Neural crest cell (in vitro differentiated cells): Measurements from ENCODE around the gene ZNF181. TPM values are rescaled to one million over a fixed set of nuclear protein-coding genes. Genes with fewer than 3 reads are reported as not detected.

Experiments
- DNase-seq: peaks from one replicate; pipeline ENCODE4 v3.0.0; 2021; ENCODE audit warnings: low read depth, mixed read lengths, low spot score
- H3K27ac Mint-ChIP-seq: one replicate; pipeline ENCODE4 v1.8.0; 2021; ENCODE audit warnings: mild to moderate bottlenecking, mixed read lengths; ENCODE audit not compliant: unreplicated experiment
- H3K27me3 Mint-ChIP-seq: 2 replicates; pipeline ENCODE4 v1.8.0; 2021; ENCODE audit warnings: low read depth, mild to moderate bottlenecking, mixed read lengths
- H3K36me3 Mint-ChIP-seq: 2 replicates; pipeline ENCODE4 v1.8.0; 2021; ENCODE audit warnings: low read depth, mild to moderate bottlenecking, mixed read lengths
- H3K4me1 Mint-ChIP-seq: 2 replicates; pipeline ENCODE4 v1.8.0; 2021; ENCODE audit warnings: mixed read lengths
- H3K4me3 Mint-ChIP-seq: one replicate; pipeline ENCODE4 v1.8.0; 2021; ENCODE audit warnings: mild to moderate bottlenecking, mixed read lengths
- H3K9me3 Mint-ChIP-seq: 2 replicates; pipeline ENCODE4 v1.8.0; 2021; ENCODE audit warnings: mixed read lengths
- CTCF ChIP-seq: fragments of 200-600 bp; sonication (generic); conservative IDR thresholded peaks from 2 replicates; pipeline ENCODE4 v1.5.0; 2021; ENCODE audit warnings: antibody characterized with exemption, mild to moderate bottlenecking
- total RNA-seq: library from RNA; stranded (reverse); gene quantifications from 2 replicates; pipeline ENCODE4 v1.2.1, GENCODE V29; 2021

The ZNF181 gene
- total RNA-seq, 1 donor from 2014 or later, result 8.0 TPM

- H3K36me3 Mint-ChIP-seq, result peaks cover 7% of the 10 kb centered on the region
- peaks cover 47% of the 10 kb centered on the region for H3K27me3 Mint-ChIP-seq
- no peak for DNase-seq
- peaks cover 12% of the 10 kb centered on the region for H3K9me3 Mint-ChIP-seq
- no peak overlapping the region for H3K27ac Mint-ChIP-seq
- TF ChIP-seq CTCF, result no peak
- no peaks in the 10 kb centered on the region for H3K4me1 Mint-ChIP-seq
- no peak overlapping the region for H3K4me3 Mint-ChIP-seq
Measured at GRCh38 chr19:34692549-34692948, 41.5 kb upstream of the ZNF181 start.

DNA sequence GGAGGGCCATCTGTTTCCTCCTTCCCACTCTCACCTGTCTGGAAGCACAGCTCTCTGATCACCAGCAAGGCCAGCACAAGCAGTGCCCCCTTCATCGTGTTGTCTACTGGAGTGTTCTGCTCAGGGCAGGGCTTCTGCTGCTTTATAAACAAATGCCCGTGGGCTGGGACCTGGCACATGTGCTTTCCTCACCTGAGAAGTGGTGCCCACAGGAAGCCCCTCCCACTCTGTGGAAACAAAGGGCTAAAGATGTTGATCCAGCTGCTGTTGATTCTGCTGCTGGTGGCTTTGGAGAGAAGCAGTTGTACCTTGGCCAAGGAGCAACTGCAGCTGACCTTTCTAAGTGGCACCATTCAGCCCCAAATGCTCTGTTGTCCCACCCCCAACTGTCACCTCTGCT is 26.4 kb upstream of the ZNF181 start:
- TF ChIP-seq CTCF, result no peak
- Mint-ChIP-seq H3K27me3 (peaks cover 24% of the 10 kb centered on the region), H3K36me3 (peaks cover 7% of the 10 kb centered on the region), H3K4me3 (no peak overlapping the region), H3K4me1 (no peaks in the 10 kb centered on the region), H3K27ac (no peak overlapping the region), H3K9me3 (peaks cover 17% of the 10 kb centered on the region)
- no peak for DNase-seq

- H3K27ac Mint-ChIP-seq, result no peak overlapping the region
- H3K27me3 Mint-ChIP-seq, result peaks cover 15% of the 10 kb centered on the region
- H3K4me3 Mint-ChIP-seq, result no peak overlapping the region
- H3K9me3 Mint-ChIP-seq, result peaks cover 29% of the 10 kb centered on the region
- TF ChIP-seq CTCF, result no peak
- peaks cover 13% of the 10 kb centered on the region for H3K36me3 Mint-ChIP-seq
- no peaks in the 10 kb centered on the region for H3K4me1 Mint-ChIP-seq
- no peak for DNase-seq
Measured at GRCh38 chr19:34711890-34712289, 22.2 kb upstream of the ZNF181 start.

DNA sequence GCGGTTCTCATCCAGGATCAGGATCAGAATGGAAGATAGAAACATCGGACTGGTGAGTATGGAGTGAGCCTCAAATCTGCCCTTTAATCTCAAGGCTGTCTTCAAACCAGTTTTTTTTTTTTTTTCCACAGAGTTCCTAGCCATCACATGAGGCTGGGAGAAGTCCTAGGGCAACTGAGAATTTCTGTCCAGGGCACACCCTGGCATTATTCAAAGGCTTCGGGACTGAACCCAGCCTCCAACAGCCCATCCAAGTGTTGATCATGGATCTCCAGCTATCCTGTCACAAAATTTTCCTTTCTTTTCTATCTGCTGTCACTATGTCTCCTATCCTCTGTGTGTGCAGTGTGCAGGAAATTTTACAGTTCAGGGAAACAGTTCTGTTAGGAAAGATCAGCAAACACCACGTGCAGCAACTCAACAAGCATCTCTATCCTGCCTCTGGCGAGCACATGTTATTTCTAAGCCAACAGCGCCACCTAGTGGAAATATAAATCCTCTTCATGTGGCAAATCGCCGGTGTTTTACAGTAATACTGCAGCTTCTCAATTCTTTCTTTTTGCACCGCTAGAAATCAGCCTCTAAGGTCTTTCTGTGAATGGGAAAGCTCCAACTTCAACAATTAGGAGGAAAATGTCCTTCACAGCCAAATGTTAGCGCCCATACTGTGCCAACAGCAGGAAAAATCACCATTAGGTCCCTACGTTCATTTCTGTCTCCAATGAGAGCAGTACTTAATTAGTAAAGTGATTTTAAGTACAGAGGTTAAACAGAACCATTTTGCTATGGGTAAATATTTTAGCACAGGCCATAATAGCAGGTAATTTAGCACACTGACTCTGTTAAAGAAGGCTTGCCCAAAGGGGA is 21.4 kb upstream of the ZNF181 start:
- Mint-ChIP-seq H3K36me3 (peaks cover 13% of the 10 kb centered on the region), H3K9me3 (peaks cover 28% of the 10 kb centered on the region), H3K27ac (no peak overlapping the region), H3K27me3 (peaks cover 22% of the 10 kb centered on the region), H3K4me1 (no peaks in the 10 kb centered on the region), H3K4me3 (no peak overlapping the region)
- peak; percentile 28 for DNase-seq
- peak; percentile 74 for TF ChIP-seq CTCF

DNA sequence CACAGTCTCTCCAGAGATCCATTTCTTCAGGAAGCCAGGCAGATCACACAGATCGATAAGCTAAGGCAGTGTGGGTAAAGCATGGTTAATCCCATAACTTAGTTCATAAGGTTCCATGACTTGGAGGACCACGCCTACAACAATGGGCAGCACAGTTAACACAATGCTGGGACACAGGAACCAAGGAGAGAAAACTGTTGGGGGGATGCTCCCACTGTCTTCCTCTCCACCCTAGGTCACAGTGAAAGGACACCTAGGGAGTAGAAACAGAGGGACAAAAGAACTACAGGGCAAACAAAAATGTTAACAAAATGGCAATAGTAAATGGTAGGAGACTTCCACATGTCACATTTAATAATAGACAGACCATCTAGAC is 20.8 kb upstream of the ZNF181 start:
- Mint-ChIP-seq H3K4me1 (no peaks in the 10 kb centered on the region), H3K36me3 (peaks cover 13% of the 10 kb centered on the region), H3K27me3 (peaks cover 28% of the 10 kb centered on the region), H3K9me3 (peaks cover 28% of the 10 kb centered on the region), H3K4me3 (no peak overlapping the region), H3K27ac (no peak overlapping the region)
- no peak for DNase-seq
- no peak for TF ChIP-seq CTCF
